Osteoblast (primary cell): ENCODE data around the gene DBNL. TPM values are rescaled to one million over a fixed set of nuclear protein-coding genes. Genes with fewer than 3 reads are reported as not detected.

Source experiments
- DNase-seq: peaks from one replicate; pipeline ENCODE4 v3.0.0; 2011; ENCODE audit warnings: low spot score, mixed read lengths; ENCODE audit not compliant: insufficient read length; ENCODE audit errors: missing footprints
- H2AFZ ChIP-seq: 2 replicates; pipeline ENCODE4 v1.6.0; 2011; ENCODE audit warnings: mild to moderate bottlenecking, low read length
- H3K27ac ChIP-seq: 2 replicates; pipeline ENCODE4 v1.5.1; 2011; ENCODE audit warnings: mild to moderate bottlenecking, low read depth, low read length, moderate library complexity
- H3K27me3 ChIP-seq: 2 replicates; pipeline ENCODE4 v1.6.0; 2012; ENCODE audit warnings: mild to moderate bottlenecking, control low read depth, inconsistent platforms, low read length, moderate library complexity; ENCODE audit not compliant: insufficient read depth
- H3K36me3 ChIP-seq: 2 replicates; pipeline ENCODE4 v1.5.1; 2011; ENCODE audit warnings: mild to moderate bottlenecking, low read length, control low read depth, moderate library complexity; ENCODE audit not compliant: insufficient read depth
- H3K4me1 ChIP-seq: 2 replicates; pipeline ENCODE4 v1.5.1; 2011; ENCODE audit warnings: mild to moderate bottlenecking, low read length, control low read depth, moderate library complexity; ENCODE audit not compliant: insufficient read depth
- H3K4me2 ChIP-seq: 2 replicates; pipeline ENCODE4 v1.6.0; 2011; ENCODE audit warnings: mild to moderate bottlenecking, low read length; ENCODE audit not compliant: insufficient read depth
- H3K4me3 ChIP-seq: fragments of 200-600 bp; sonication (generic); 3 replicates; pipeline ENCODE4 v1.5.1; 2012; ENCODE audit warnings: mild to moderate bottlenecking, low read length, inconsistent platforms; ENCODE audit not compliant: insufficient read depth
- H3K79me2 ChIP-seq: 2 replicates; pipeline ENCODE4 v1.6.0; 2012; ENCODE audit warnings: mild to moderate bottlenecking, low read length, control low read depth, inconsistent platforms; ENCODE audit not compliant: insufficient read depth
- H3K9me3 ChIP-seq: 2 replicates; pipeline ENCODE4 v1.5.1; 2011; ENCODE audit warnings: low read depth, low read length, control low read depth
- H4K20me1 ChIP-seq: 2 replicates; pipeline ENCODE4 v1.6.0; 2012; ENCODE audit warnings: mild to moderate bottlenecking, low read length, control low read depth; ENCODE audit not compliant: insufficient read depth
- CTCF ChIP-seq: IDR thresholded peaks from 2 replicates; pipeline ENCODE4 v1.5.1; 2011; ENCODE audit warnings: mild to moderate bottlenecking, low read depth, low read length, moderate library complexity; ENCODE audit errors: extremely low read depth
- total RNA-seq: library from RNA; depleted of rRNA; stranded (reverse); fragments of >200 nt; gene quantifications from 2 replicates; pipeline ENCODE4 v1.2.3, GENCODE V29; 2012

Gene DBNL
- total RNA-seq, 1 donor: 105 TPM

GRCh38 chr7:44104860-44105771 lies 60.6 kb downstream of the DBNL start:
- no peaks in the 10 kb centered on the region for H3K27me3 ChIP-seq
- peak; percentile 98 for DNase-seq
- H3K9me3 ChIP-seq: no peaks in the 10 kb centered on the region
- TF ChIP-seq CTCF: no peak
- peak overlapping the region; percentile 93 for H3K4me3 ChIP-seq
- peak overlapping the region; percentile 96 for H3K27ac ChIP-seq
- peak overlapping the region; percentile 100 for H3K4me2 ChIP-seq
- peaks cover 51% of the 10 kb centered on the region for H3K4me1 ChIP-seq
- H2AFZ ChIP-seq: peak overlapping the region; percentile 60
- H4K20me1 ChIP-seq: peaks cover 39% of the 10 kb centered on the region
- peaks cover 54% of the 10 kb centered on the region for H3K79me2 ChIP-seq
- H3K36me3 ChIP-seq: peaks cover 37% of the 10 kb centered on the region

GRCh38 chr7:44105832-44106231 lies 61.3 kb downstream of the DBNL start:
- no peaks in the 10 kb centered on the region for H3K27me3 ChIP-seq
- H3K9me3 ChIP-seq: no peaks in the 10 kb centered on the region
- DNase-seq: peak; percentile 82
- H4K20me1 ChIP-seq: peaks cover 40% of the 10 kb centered on the region
- peaks cover 57% of the 10 kb centered on the region for H3K79me2 ChIP-seq
- peaks cover 44% of the 10 kb centered on the region for H3K36me3 ChIP-seq
- peak overlapping the region; percentile 96 for H3K27ac ChIP-seq
- no peak overlapping the region for H2AFZ ChIP-seq
- no peak for TF ChIP-seq CTCF
- H3K4me2 ChIP-seq: peak overlapping the region; percentile 100
- H3K4me1 ChIP-seq: peaks cover 44% of the 10 kb centered on the region
- peak overlapping the region; percentile 93 for H3K4me3 ChIP-seq

- H3K36me3 ChIP-seq: peaks cover 50% of the 10 kb centered on the region
- no peak for TF ChIP-seq CTCF
- peaks cover 57% of the 10 kb centered on the region for H3K79me2 ChIP-seq
- no peaks in the 10 kb centered on the region for H3K27me3 ChIP-seq
- peaks cover 38% of the 10 kb centered on the region for H3K4me1 ChIP-seq
- H3K9me3 ChIP-seq: no peaks in the 10 kb centered on the region
- no peak overlapping the region for H2AFZ ChIP-seq
- H3K4me3 ChIP-seq: peak overlapping the region; percentile 93
- peaks cover 43% of the 10 kb centered on the region for H4K20me1 ChIP-seq
- peak; percentile 84 for DNase-seq
- H3K4me2 ChIP-seq: peak overlapping the region; percentile 100
- peak overlapping the region; percentile 96 for H3K27ac ChIP-seq
Observed at GRCh38 chr7:44106311-44107065, 62.0 kb downstream of the DBNL start.
